HCT116 (cell line): Measurements from ENCODE around the gene ADGRB2. TPM values are rescaled to one million over a fixed set of nuclear protein-coding genes. Genes with fewer than 3 reads are reported as not detected.

Experiments used
- ATAC-seq: fragments of 200-7000 bp; cut with Tn5 transposase; 2 replicates; pipeline ENCODE4 v1.9.1; 2020; ENCODE audit warnings: mild to moderate bottlenecking, moderate library complexity
- BruUV-seq: library from RNA; stranded (reverse); fragments of 400-500 nt; replicated peaks from 2 replicates; lab custom pipeline; 2021; lab: Mats Ljungman, UMichigan
- CTCF ChIA-PET: fragments of 300-600 bp; sonication (Branson Sonifier 250); formaldehyde crosslinking; loops from one replicate; lab custom pipeline; 2021; ENCODE audit warnings: antibody characterized with exemption; lab: Charles Lee
- POLR2A ChIA-PET: fragments of 300-600, 350-600 bp; sonication (Branson Sonifier 250); formaldehyde crosslinking; loops from one replicate; lab custom pipeline; 2021; ENCODE audit warnings: antibody characterized with exemption; lab: Charles Lee
- RAD21 ChIA-PET, 2 experiments: fragments of 300-600 bp; sonication (Branson Sonifier 250); formaldehyde crosslinking; loops; one replicate each; lab custom pipeline; 2023; ENCODE audit warnings: low total read pairs in 2 of 2; ENCODE audit not compliant: uncharacterized antibody in 2 of 2, unreplicated experiment in 2 of 2, low non-redundant PET in 1 of 2; lab: Charles Lee
- DNase-seq: peaks from one replicate; pipeline ENCODE4 v3.0.0-alpha.2; 2010; ENCODE audit warnings: low read depth, low spot score
- H2AFZ ChIP-seq: fragments of 200-600 bp; shearing (Covaris generic), sonication (generic); 2 replicates; pipeline ENCODE4 v1.6.1; 2017; ENCODE audit warnings: low read depth, mixed run types, mixed read lengths, antibody characterized with exemption, low read length; ENCODE audit not compliant: poor library complexity, severe bottlenecking
- H3K27ac ChIP-seq: 2 replicates; pipeline ENCODE4 v1.5.1; 2012; ENCODE audit warnings: low read depth, low read length
- H3K27me3 ChIP-seq: fragments of 200-600 bp; sonication (generic); 2 replicates; pipeline ENCODE4 v1.6.1; 2016; ENCODE audit warnings: mixed run types, low read length, mixed read lengths; ENCODE audit not compliant: insufficient read depth
- H3K36me3 ChIP-seq, 2 experiments: fragments of 200-500 bp in 1 of 2; fragments of 200-600 bp in 1 of 2; sonication (Bioruptor generic) in 1 of 2; sonication (generic) in 1 of 2; 2 replicates each; pipeline versions ENCODE4 v1.5.1 to v1.6.1; 2014 to 2016; ENCODE audit warnings: low read length in 2 of 2, inconsistent platforms in 1 of 2, mixed read lengths in 1 of 2, mixed run types in 1 of 2; ENCODE audit not compliant: insufficient read depth in 2 of 2, control insufficient read depth in 1 of 2
- H3K4me1 ChIP-seq, 2 experiments: fragments of 200-600 bp in 1 of 2; sonication (generic) in 1 of 2; 2 replicates each; pipeline versions ENCODE4 v1.5.1 to v1.6.1; 2012 to 2017; ENCODE audit warnings: low read length in 2 of 2, inconsistent platforms in 1 of 2, mild to moderate bottlenecking in 1 of 2, mixed read lengths in 1 of 2, mixed run types in 1 of 2, moderate library complexity in 1 of 2; ENCODE audit not compliant: insufficient read depth in 2 of 2, control insufficient read depth in 1 of 2
- H3K4me2 ChIP-seq: fragments of 200-600 bp; sonication (generic); 2 replicates; pipeline ENCODE4 v1.6.1; 2017; ENCODE audit warnings: mixed run types, low read length, mixed read lengths
- H3K4me3 ChIP-seq, 2 experiments: fragments of 200-600 bp in 1 of 2; sonication (generic) in 1 of 2; replicated peaks in 1 of 2; 2 replicates each; pipeline ENCODE4 v1.5.1; 2011 to 2016; ENCODE audit warnings: low read length in 2 of 2, control low read depth in 1 of 2, low read depth in 1 of 2, mild to moderate bottlenecking in 1 of 2, mixed read lengths in 1 of 2, mixed run types in 1 of 2
- H3K79me2 ChIP-seq: fragments of 200-600 bp; sonication (generic); 2 replicates; pipeline ENCODE4 v1.6.1; 2017; ENCODE audit warnings: mild to moderate bottlenecking, mixed run types, low read length, moderate library complexity, mixed read lengths; ENCODE audit not compliant: insufficient read depth
- H3K9ac ChIP-seq: fragments of 200-600 bp; sonication (generic); 2 replicates; pipeline ENCODE4 v1.6.1; 2016; ENCODE audit warnings: low read length, mixed read lengths
- H3K9me2 ChIP-seq: fragments of 200-600 bp; sonication (generic), shearing (Covaris generic); 2 replicates; pipeline ENCODE4 v1.6.1; 2017; ENCODE audit warnings: mixed run types, mild to moderate bottlenecking, moderate library complexity; ENCODE audit not compliant: insufficient read depth
- H3K9me3 ChIP-seq, 2 experiments: fragments of 200-500 bp in 1 of 2; fragments of 200-600 bp in 1 of 2; sonication (Bioruptor generic) in 1 of 2; sonication (generic) in 1 of 2; 2 replicates each; pipeline ENCODE4 v1.6.1; 2014 to 2017; ENCODE audit warnings: low read length in 2 of 2, mixed read lengths in 2 of 2, inconsistent platforms in 1 of 2, low read depth in 1 of 2, mild to moderate bottlenecking in 1 of 2, mixed run types in 1 of 2, moderate library complexity in 1 of 2; ENCODE audit not compliant: control insufficient read depth in 1 of 2, insufficient read depth in 1 of 2
- H4K20me1 ChIP-seq: fragments of 200-600 bp; sonication (generic), shearing (Covaris generic); 2 replicates; pipeline ENCODE4 v1.6.1; 2017; ENCODE audit warnings: mixed run types, mild to moderate bottlenecking, moderate library complexity; ENCODE audit not compliant: insufficient read depth
- CBX3 ChIP-seq: IDR thresholded peaks from 2 replicates; pipeline ENCODE4 v1.6.1; 2012; ENCODE audit warnings: low read depth
- CEBPB ChIP-seq: IDR thresholded peaks from 2 replicates; pipeline ENCODE4 v1.6.1; 2012; ENCODE audit warnings: low read depth
- EGR1 ChIP-seq: IDR thresholded peaks from 2 replicates; pipeline ENCODE4 v1.6.1; 2012; ENCODE audit warnings: low read depth
- ELF1 ChIP-seq: IDR thresholded peaks from 2 replicates; pipeline ENCODE4 v1.6.1; 2012; ENCODE audit warnings: low read depth, borderline replicate concordance
- EZH2 ChIP-seq: fragments of 200-600 bp; sonication (generic); IDR thresholded peaks from 2 replicates; pipeline ENCODE4 v1.6.1; 2017; ENCODE audit warnings: antibody characterized with exemption, mixed run types
- EZH2phosphoT487 ChIP-seq: fragments of 200-600 bp; IDR thresholded peaks from 2 replicates; pipeline ENCODE4 v1.6.1; 2018; ENCODE audit warnings: antibody characterized with exemption, borderline replicate concordance
- POLR2AphosphoS5 ChIP-seq: IDR thresholded peaks from 2 replicates; pipeline ENCODE4 v1.6.1; 2011; ENCODE audit warnings: mild to moderate bottlenecking, low read depth, low read length, moderate library complexity
- SIN3A ChIP-seq: IDR thresholded peaks from 2 replicates; pipeline ENCODE4 v1.6.1; 2012; ENCODE audit warnings: low read depth
- SP1 ChIP-seq: IDR thresholded peaks from 2 replicates; pipeline ENCODE4 v1.6.1; 2012; ENCODE audit warnings: low read depth
- SRF ChIP-seq: IDR thresholded peaks from 2 replicates; pipeline ENCODE4 v1.6.1; 2012; ENCODE audit warnings: low read depth
- TCF7L2 ChIP-seq: IDR thresholded peaks from 2 replicates; pipeline ENCODE4 v1.7.0; 2011; ENCODE audit warnings: borderline replicate concordance, inconsistent platforms; ENCODE audit not compliant: insufficient read depth, insufficient read length; ENCODE audit errors: extremely low read depth
- YY1 ChIP-seq: IDR thresholded peaks from 2 replicates; pipeline ENCODE4 v1.6.1; 2011; ENCODE audit warnings: low read length, low read depth, moderate library complexity, mild to moderate bottlenecking; ENCODE audit not compliant: insufficient replicate concordance; ENCODE audit errors: extremely low read depth
- ZFX ChIP-seq: fragments of 450-650 bp; IDR thresholded peaks from 2 replicates; pipeline ENCODE4 v1.6.1; 2017
- ZNF274 ChIP-seq: fragments of 200-500 bp; sonication (Bioruptor generic); IDR thresholded peaks from 2 replicates; pipeline ENCODE4 v1.6.1; 2014; ENCODE audit warnings: mild to moderate bottlenecking, low read depth, low read length, inconsistent platforms
- intact Hi-C: fragments of 100-400 bp; cut with micrococcal nuclease; formaldehyde crosslinking; loops from 2 replicates; pipeline ENCODE4 v1.10.0; 2022
- total RNA-seq: library from RNA; stranded (reverse); gene quantifications from one replicate; pipeline ENCODE4 v1.2.1, GENCODE V29; 2021; ENCODE audit not compliant: unreplicated experiment
- TF ChIP-seq, protein P1 (sequence below): IDR thresholded peaks from 2 replicates; pipeline ENCODE4 v1.6.1; 2012
- TF ChIP-seq, protein P2 (sequence below): IDR thresholded peaks from 2 replicates; pipeline ENCODE4 v1.6.1; 2012
- TF ChIP-seq, protein P3 (sequence below): IDR thresholded peaks from 2 replicates; pipeline ENCODE4 v1.6.1; 2012; ENCODE audit warnings: low read depth

ADGRB2 gene
- total RNA-seq, 1 experiment from 2014 or later = 10.1 TPM

DNA sequence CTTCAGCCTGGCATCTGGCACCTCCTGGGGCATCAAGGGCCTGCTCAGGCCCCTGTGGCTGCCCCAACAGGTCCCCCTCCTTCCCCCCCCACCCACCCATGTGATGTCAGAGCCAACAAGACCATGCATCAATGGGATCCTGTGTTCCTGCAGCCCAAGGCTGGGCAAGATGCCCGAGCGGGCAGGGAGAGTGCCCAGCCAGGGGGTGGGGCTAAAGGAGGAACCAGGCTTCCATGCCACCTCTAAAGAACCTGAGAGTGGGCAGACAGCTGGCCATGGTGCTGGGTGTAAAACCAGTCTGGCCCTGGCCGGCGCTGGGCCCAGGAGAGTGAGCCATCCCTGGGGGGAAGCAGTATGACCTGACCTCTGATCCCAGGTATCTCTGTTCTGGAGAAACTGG is 67.9 kb downstream of the ADGRB2 start:
- H2AFZ ChIP-seq = no peak overlapping the region
- ChIA-PET POLR2A (interaction anchor here (1.3 kb wide), 1 partner anchor 11 kb away, joined by 3 read pairs; no protein-coding TSS in a partner anchor), RAD21 (no interaction called here), CTCF (no interaction called here)
- no peak overlapping the region for H3K4me3 ChIP-seq
- no peaks in the 10 kb centered on the region for H4K20me1 ChIP-seq
- H3K9me2 ChIP-seq = no peaks in the 10 kb centered on the region
- no peaks in the 10 kb centered on the region for H3K9me3 ChIP-seq
- peaks cover 13 to 31% of the 10 kb centered on the region in 2 experiments for H3K4me1 ChIP-seq
- no peak overlapping the region for H3K9ac ChIP-seq
- no peak for ATAC-seq
- DNase-seq = no peak
- no peaks in the 10 kb centered on the region for H3K27me3 ChIP-seq
- H3K27ac ChIP-seq = no peak overlapping the region
- H3K36me3 ChIP-seq = no peaks in the 10 kb centered on the region
- no peak overlapping the region for H3K4me2 ChIP-seq
- intact Hi-C loops = no loop called here
- no peak for TF ChIP-seq ELF1
- no peak for TF ChIP-seq ZFX
- TF ChIP-seq, protein P1, sequence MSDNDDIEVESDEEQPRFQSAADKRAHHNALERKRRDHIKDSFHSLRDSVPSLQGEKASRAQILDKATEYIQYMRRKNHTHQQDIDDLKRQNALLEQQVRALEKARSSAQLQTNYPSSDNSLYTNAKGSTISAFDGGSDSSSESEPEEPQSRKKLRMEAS = no peak
- TF ChIP-seq POLR2AphosphoS5 = no peak
- no peak for TF ChIP-seq SIN3A
- no peak for TF ChIP-seq EGR1
- TF ChIP-seq, protein P2, sequence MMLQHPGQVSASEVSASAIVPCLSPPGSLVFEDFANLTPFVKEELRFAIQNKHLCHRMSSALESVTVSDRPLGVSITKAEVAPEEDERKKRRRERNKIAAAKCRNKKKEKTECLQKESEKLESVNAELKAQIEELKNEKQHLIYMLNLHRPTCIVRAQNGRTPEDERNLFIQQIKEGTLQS = no peak
- no peak for TF ChIP-seq SP1
- no peak for TF ChIP-seq SRF
- TF ChIP-seq CEBPB = no peak
- TF ChIP-seq YY1 = no peak
- no peak for TF ChIP-seq TCF7L2
- no peak for TF ChIP-seq EZH2phosphoT487
- TF ChIP-seq EZH2 = no peak
- no peak for TF ChIP-seq ZNF274
- TF ChIP-seq, protein P3, sequence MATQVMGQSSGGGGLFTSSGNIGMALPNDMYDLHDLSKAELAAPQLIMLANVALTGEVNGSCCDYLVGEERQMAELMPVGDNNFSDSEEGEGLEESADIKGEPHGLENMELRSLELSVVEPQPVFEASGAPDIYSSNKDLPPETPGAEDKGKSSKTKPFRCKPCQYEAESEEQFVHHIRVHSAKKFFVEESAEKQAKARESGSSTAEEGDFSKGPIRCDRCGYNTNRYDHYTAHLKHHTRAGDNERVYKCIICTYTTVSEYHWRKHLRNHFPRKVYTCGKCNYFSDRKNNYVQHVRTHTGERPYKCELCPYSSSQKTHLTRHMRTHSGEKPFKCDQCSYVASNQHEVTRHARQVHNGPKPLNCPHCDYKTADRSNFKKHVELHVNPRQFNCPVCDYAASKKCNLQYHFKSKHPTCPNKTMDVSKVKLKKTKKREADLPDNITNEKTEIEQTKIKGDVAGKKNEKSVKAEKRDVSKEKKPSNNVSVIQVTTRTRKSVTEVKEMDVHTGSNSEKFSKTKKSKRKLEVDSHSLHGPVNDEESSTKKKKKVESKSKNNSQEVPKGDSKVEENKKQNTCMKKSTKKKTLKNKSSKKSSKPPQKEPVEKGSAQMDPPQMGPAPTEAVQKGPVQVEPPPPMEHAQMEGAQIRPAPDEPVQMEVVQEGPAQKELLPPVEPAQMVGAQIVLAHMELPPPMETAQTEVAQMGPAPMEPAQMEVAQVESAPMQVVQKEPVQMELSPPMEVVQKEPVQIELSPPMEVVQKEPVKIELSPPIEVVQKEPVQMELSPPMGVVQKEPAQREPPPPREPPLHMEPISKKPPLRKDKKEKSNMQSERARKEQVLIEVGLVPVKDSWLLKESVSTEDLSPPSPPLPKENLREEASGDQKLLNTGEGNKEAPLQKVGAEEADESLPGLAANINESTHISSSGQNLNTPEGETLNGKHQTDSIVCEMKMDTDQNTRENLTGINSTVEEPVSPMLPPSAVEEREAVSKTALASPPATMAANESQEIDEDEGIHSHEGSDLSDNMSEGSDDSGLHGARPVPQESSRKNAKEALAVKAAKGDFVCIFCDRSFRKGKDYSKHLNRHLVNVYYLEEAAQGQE = no peak
- no peak for TF ChIP-seq CBX3
- H3K79me2 ChIP-seq = no peaks in the 10 kb centered on the region
- no TSS peak for BruUV-seq
